Esophagus mucosa (tissue), 1 donor: ENCODE measurements around the gene APOBEC2. TPM values are rescaled to one million over a fixed set of nuclear protein-coding genes. Genes with fewer than 3 reads are reported as not detected.

Source experiments
- ATAC-seq: fragments of 200-7000 bp; cut with Tn5 transposase; one replicate; pipeline ENCODE4 v1.9.1; 2020
- total RNA-seq: library from RNA; stranded (reverse); gene quantifications from one replicate; pipeline ENCODE4 v1.2.4, GENCODE V29; 2023
- donor health status: DM: yes; HTN: yes; CAD: no.

The APOBEC2 gene
- total RNA-seq, 1 donor from 2014 or later, result not detected

DNA sequence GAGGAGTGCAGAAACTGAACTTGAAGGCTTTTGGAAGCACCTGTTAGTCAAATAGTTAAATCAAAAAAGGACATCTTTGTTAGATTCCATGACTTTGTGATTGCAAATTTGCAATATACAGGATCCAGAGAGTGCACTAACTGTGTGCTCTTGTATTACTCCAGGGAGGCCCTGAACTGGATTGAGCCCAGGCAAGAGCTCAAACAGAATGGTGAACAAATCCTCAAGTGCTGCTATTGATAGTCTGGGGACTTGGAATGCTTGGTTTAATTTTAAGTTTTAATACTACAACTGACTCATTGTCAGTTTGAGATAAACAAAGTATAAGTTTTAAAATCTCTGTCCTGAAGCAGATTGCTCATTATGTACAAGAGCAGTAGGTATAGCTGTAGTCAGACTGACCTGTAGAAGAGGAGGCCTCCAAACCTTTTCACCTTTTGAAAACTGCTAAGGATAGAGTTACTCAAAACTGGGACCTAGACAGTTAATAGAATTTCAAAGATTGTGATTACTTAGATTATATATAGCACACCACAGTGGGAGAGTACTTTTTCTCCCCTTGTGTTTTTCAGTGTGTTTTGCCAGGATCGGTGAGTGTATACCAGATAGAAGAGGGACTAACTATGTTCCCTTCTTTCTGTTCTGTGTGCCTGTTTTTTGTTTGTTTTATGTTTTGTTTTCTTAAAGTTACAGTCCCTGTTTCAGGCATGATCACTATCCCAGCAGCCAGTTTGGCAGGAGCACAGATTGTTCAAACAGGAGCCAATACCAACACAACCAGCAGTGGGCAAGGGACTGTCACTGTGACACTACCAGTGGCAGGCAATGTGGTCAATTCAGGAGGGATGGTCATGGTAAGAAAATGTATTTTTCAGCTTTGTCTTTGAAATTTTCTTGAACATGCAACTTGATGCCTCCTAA is 38.1 kb downstream of the APOBEC2 start:
- no peak for ATAC-seq

DNA sequence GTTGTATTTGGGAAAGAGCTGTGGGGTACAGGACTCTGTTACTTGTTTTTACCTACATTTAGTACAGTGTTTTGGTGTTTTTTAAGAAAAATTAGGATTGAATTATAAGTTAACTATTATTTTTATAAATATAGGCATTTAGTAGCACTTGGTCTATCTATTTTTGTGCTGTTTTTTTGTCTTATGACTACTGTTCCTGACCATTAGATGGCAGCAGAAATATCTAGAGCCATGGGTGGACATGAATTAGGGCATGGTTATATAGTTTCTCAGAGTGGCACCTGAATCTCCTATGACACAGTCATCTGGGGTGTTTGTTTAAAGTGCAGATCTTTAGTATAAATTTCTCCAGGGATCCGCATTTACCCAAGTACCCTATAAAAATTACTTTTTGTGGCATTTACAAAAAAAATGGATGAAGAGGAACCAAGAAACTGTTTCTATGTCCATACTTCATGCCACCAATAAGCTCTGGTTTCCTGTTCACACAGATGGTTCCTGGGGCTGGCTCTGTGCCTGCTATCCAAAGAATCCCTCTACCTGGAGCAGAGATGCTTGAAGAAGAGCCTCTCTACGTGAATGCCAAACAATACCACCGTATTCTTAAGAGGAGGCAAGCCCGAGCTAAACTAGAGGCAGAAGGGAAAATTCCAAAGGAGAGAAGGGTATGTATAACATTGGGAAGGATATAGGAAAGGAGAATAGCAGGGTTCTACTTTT is 39.6 kb downstream of the APOBEC2 start:
- ATAC-seq, result no peak

DNA sequence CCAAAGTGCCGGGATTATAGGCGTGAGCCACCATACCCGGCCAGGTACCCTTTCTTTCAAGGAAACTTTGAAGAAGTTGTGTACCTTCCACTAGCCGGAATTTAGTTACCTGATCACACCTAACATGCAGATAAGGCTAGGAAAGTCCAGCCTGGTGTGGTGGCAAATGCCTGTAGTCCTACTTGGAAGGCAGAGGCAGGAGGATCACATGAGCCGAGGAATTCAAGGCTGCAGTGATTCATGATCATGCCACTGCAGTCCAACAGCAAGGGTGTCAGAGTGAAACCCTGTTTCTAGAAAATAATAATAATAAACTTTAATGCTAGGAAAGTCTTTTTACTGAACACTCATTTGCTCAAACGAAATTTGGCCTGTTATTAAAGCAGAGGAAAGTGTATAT is 40.7 kb downstream of the APOBEC2 start:
- ATAC-seq, result no peak

DNA sequence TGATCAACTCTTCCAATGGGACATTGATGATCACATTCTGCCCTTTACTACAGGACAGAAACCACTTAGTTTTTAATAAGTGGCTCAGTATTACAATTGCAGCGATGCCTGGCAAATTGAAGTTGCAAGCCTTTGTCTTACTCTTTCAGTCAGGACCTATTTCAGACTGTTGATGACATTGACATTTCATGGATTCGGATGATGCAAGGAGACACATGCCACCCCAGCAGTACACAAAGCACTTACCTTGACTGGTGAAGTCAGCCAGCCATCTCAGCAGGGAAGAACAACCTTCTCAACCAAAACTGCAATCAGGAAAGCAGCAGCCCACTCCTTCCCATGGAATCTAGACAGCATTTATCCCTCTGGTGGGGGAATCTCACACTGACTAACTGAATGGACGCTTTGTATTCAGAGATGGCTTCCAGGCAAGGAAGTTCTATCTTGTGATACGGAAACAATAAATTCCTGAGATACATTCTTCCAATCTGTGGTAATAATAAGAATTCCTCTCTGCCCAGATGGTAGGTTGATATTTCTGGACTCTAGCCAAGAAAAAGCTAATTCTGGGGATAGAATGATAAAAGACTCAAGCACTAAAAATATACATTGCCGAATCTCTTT is 44.6 kb downstream of the APOBEC2 start:
- no peak for ATAC-seq

DNA sequence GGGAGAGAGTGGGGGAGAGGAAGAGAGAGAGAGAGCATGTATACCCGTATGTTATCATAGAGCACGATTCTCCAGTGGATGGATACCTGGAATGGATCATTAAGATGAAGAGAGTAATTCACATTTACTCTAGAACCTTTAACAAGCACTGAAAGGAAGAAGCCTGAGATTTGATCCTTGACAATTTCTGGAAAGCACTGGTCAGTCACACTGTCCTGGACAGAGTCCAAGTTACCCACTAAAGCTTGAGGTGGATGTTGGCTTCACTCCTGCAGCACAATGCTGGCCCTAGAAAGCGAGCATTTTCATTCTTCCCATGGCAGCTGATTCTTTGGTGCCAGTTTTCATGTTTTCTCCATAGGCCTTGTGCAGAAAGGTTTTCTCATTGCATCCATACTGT is 45.4 kb downstream of the APOBEC2 start:
- ATAC-seq, result no peak

DNA sequence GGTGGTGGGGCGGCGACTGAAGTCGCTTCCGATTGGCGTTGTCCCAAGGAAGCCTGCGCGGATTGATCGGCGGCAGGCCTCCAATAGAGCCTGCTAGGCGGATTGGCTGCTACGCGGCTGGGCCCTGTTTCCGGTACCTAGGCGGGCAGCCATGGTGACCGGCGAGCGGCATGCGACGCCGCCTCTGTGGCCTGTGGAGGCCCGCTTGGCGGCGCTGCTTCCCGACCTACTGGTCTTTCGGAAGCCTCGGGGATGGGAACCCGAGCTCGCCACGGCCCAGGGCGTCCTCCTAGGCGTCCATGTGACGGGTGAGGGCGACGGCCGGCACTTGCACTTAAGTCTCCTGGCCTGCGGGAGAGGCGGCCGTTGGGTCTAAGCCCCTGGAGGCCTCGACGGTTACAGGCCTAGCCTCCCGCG is 47.9 kb downstream of the APOBEC2 start:
- no peak for ATAC-seq

DNA sequence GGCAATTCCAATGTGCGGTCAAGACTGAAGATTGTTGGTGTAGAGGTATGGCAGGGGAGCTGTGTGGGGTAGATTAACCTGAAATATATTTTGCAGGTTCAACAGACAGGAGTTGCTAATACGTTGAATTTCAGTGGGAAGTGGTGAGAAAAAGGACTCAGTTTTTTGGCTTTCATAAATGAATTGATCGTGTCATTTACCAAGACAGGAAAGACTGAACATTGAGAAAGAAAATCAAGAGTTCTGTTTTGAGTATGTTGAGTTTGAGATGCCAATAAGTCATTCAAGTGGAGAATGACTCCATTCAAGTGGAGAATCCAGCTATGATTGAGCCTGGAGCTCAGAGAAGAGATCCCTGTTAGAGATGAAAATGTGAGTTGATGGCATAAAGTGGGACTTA is 50.8 kb downstream of the APOBEC2 start:
- ATAC-seq, result no peak

DNA sequence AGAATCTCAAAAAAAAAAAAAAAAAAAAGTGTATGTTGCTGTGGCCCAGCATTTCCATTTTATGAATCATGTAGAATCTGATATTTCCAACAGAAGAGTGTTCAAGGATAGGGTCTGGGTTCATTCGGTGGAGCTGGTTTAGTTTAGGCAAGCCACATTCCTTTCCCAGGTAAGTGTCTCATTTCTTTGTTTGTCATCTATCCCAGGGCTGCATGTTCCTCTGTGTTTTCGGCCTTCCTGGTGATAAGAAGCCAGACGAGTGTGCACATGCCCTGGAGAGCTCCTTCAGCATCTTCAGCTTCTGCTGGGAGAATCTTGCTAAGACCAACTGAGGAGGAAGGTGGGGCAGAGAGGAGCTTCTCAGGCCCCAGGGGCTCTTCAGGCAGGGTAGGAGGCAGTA is 58.0 kb downstream of the APOBEC2 start:
- ATAC-seq, result no peak

Other genes starting within 250 kb of the APOBEC2 start
- 0.56 TPM for gene UNC5CL, start 14.0 kb upstream of the APOBEC2 start, total RNA-seq
- not detected for gene TSPO2, start 10.7 kb upstream of the APOBEC2 start, total RNA-seq
- 17.4 TPM for gene OARD1, start 19.2 kb downstream of the APOBEC2 start, total RNA-seq
- 9.6 TPM for gene NFYA, start 19.8 kb downstream of the APOBEC2 start, total RNA-seq
- 0.16 TPM for gene TREML1, start 101.1 kb downstream of the APOBEC2 start, total RNA-seq
- gene TREM2, start 109.9 kb downstream of the APOBEC2 start, total RNA-seq, result 1.7 TPM
- gene TREML2, start 147.9 kb downstream of the APOBEC2 start, total RNA-seq, result 0.04 TPM
- not detected for gene TREML4, start 175.1 kb downstream of the APOBEC2 start, total RNA-seq
- 0.20 TPM for gene TREM1, start 233.5 kb downstream of the APOBEC2 start, total RNA-seq